ENCODE results near the gene ARHGAP42.
"Not testable (repeated sequence)": the region's sequence is repeated elsewhere in the genome, so short reads cannot be mapped to it uniquely, and the experiment has no call there.

The ARHGAP42 gene, protein sequence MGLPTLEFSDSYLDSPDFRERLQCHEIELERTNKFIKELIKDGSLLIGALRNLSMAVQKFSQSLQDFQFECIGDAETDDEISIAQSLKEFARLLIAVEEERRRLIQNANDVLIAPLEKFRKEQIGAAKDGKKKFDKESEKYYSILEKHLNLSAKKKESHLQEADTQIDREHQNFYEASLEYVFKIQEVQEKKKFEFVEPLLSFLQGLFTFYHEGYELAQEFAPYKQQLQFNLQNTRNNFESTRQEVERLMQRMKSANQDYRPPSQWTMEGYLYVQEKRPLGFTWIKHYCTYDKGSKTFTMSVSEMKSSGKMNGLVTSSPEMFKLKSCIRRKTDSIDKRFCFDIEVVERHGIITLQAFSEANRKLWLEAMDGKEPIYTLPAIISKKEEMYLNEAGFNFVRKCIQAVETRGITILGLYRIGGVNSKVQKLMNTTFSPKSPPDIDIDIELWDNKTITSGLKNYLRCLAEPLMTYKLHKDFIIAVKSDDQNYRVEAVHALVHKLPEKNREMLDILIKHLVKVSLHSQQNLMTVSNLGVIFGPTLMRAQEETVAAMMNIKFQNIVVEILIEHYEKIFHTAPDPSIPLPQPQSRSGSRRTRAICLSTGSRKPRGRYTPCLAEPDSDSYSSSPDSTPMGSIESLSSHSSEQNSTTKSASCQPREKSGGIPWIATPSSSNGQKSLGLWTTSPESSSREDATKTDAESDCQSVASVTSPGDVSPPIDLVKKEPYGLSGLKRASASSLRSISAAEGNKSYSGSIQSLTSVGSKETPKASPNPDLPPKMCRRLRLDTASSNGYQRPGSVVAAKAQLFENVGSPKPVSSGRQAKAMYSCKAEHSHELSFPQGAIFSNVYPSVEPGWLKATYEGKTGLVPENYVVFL

DNA sequence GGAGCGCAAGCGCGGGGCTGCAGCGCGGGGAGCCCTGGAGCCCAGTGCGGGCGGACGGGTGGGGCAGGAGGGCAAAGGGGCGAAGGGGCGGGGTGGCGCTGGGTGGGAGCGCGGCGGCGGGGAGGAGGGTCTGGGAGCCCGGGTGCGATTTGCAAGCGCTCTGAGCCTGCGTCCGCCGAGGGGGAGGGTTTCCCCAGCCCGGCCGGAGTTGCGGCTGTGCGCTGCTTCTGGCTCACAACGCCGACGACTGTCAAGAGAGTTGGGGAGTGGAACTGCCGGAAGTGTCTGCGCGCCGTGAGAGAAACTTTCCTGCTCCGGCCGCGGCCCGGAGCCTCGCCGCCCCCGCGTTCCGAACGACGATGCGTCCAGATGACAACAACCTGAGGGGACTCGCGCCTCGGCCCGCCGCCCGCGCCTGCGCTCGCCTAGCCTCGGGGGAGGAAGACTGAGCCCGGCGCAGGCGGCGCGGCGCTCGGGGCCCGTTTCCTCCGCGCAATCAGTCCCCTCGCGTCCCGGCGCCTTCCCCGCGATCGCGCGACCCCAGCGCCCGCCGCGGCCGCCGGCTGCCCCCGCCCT is at the start of gene ARHGAP42:
ARHGAP42 (plus strand) TSS at position 235 of the 576 bp plus-strand sequence. CDS start 391 bp downstream, outside the sequence.
- DNase-seq: peak; percentile 1

DNA sequence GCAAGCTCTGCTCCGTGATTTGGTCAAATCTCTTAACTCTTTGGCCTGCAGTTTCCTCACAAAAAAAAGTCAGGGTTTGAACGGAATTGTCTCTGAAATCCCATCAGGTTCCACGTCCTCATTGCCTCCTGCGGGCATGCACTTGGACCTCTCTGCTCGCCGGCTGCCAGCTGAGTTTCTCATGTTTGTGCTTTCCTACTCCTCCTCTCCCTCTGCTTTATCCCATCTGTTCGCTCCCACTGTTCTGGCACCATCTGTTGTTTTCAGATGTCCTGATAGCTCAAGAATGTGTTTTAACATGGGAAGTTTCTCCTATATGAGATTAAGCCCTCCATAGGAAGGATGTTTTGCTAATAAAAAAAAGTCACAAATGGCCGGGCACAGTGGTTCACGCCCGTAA is 49.4 kb upstream of the ARHGAP42 start:
- no peak for DNase-seq

DNA sequence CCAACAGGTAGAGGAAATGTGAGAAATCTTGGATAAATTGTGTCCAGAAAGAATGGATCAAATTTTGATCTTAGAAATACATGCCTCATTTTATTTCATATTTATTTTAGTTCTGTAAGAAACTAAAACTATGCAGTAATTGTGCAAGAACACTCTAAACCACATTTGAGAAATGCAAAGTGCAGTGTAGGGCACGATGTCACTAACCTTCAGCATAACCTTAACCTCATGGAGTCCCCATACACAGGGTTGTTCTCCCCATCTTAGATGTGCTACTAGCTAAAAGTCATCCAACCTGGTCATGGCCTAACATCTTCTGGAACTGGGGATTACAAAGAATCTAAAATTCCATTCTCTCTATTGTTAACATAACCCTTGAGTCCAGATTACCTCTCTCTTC is 48.4 kb upstream of the ARHGAP42 start:
- DNase-seq: no peak

DNA sequence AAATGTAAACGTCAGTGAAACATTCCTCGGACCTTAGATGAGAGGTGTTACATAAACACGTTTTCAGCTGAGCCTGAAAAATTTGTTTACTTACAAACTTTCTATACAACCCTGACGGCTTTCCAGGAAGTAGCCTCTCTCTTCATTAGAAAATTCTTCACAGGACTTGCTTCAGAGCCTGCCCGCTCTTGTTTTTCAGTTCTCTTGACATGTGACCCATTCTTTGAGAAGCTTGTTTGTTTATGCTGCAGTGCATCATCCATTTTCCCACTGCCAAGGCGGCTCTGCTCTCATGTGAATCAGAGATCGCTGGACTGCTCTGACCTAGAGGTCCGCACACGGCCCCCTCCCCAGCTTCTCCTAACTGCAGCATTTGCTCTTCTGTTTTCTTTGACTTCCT is 47.9 kb upstream of the ARHGAP42 start:
- no peak for DNase-seq

DNA sequence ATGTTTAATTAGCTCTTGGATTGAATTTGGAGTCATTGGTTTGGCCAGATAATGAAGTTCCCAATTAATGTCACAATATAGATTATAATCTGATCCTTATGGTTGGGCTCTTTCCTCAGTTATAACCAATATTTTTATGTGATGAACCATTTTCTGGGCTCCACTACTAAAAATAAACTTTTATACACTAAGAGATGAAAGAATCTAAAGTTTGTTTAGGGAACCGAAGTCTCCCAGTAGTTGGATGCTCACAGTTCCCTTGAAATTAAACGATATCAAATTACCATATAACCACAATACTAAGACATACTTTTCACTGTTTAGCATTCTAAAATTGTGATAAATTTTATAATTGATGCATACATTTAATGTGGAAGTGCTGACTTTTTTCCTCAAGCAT is 47.0 kb upstream of the ARHGAP42 start:
- DNase-seq: no peak

DNA sequence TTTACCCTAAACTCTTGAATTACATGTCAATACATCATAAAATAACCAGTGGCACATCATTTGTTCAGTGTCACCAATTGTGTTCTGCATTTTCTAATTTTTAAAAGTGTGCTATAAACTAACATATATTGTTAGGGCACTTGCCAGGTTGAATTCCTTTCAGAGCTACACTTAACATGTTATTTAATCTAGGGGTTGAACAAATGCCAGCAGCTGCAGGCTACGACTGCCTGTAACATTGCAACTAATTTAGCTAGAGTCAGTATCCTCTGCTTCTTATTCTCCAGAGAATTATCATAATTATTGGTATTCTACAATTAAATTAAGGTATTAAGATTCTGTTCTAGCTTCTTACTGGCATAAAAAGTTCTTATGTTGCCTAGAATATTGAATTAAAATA is 46.4 kb upstream of the ARHGAP42 start:
- no peak for DNase-seq

DNA sequence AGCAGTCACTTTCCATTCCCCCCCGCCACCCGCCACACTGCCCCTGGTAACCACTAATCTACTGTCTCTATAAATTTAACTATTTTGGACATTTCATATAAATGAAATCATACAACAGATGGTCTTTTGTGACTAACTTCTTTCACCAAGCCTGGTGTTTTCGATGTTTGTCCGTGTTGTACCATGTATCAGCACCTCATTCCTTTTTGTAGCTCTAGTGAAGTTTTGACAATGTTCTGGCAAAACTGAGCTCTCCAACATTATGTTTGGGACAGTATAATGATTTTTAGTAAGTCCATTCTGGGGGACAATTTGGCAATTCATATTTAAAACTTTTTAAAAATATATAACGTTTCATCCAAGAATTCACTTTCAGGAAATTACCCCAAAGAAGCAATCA is 45.6 kb upstream of the ARHGAP42 start:
- DNase-seq: no peak

DNA sequence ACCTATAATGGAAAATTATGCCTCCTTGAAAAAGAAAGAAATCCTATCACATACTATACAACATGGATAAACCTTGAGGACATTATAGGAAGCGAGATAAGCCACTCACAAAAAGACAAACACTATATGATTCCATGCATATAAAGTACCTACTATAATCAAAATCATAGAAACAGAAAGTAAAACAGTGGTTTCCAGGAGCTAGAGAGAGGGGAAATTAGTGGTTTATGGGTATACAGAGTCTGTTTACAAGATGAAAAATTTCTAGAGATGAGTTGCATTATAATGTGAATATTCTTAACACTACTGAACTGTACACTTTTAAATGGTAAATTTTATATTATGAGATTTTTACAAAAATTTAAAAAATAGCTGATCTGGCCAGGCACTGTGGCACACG is 40.5 kb upstream of the ARHGAP42 start:
- no peak for DNase-seq

DNA sequence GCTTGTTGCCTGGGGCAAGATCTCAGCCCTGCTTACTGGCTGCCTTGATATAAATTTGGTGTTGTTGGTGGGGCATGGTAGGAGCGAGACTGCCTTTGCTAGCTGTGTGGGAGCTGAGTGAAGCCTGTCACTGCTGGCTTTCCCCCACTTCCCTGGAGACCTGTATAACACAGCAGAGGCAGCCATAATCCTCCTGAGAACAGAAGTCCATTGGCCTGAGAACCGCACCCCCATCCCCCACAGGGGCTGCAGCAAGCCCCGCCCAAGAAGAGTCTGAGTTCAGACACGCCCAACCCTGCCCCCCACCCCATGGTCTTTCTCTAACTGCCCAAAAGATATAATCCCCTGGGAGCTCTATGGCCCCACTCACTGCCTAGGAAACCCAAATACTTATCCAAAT is 39.2 kb upstream of the ARHGAP42 start:
- no peak for DNase-seq

DNA sequence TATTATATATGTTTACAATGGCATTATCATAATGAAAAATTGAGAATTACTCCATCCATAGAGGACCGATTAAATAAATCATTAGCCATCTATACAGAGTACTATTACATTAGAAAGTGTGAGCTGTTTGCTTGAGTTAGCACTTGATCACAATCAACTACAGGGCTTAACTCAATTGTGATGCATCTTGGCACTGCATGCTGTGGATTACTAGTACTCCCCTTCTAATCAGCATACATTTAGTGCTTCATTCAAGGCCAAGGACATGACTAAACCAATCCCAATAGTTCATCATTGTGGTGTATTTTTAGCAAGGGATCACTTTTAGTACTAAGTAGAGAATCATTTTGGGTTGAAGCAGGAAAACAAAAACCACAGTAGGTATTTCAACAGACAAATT is 23.5 kb upstream of the ARHGAP42 start:
- DNase-seq: no peak

DNA sequence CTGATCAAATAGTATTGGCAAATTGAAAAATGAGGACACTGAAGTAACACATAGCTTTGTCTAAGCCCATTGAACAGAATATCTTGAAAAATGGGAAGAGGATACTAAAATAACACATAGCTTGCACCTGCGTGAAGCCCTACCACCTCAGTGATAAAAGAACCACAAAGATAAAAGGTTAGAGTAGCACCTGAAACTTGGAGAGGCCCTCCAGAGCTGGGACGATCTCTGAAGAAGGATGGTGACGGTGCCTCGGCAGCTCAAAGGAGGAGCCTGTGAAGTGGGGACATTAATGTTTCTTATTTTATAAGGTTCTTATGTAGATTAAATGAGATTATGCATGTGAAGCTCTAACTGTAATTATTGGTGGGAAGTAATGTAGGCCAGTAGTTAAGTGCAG is 23.1 kb upstream of the ARHGAP42 start:
- DNase-seq: no peak

DNA sequence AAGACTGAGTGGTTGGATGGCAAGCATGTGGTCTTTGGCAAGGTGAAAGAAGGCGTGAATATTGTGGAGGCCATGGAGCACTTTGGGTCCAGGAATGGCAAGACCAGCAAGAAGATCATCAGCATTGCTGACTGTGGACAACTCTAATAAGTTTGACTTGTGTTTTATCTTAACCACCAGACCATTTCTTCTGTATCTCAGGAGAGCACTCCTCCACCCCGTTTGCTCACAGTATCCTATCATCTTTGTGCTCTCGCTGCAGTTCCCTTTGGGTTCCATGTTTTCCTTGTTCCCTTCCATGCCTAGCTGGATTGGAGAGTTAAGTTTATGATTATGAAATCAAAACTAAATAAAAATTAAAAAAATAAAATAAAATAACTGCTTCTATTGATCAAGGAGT is 20.3 kb upstream of the ARHGAP42 start:
- DNase-seq: not testable (repeated sequence)

DNA sequence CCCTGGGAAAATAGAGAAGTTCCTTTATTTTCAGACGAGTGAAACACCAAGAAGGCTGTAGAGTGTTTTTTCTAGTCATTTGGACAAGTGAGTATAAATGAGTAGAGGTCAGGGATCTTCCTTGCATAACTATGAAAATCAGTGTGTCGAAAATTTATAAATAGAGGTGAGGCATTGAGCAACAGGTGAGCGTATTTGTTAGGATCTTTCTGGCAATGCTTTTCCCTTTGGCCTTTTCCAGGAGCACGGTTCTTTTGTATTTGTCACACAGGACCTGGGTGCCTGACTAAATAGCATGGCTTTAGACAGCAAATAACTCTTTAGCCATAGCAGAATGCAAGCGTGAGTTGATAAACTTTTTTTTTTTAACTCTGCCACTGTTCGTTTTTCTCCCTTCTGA is 19.6 kb upstream of the ARHGAP42 start:
- DNase-seq: no peak

DNA sequence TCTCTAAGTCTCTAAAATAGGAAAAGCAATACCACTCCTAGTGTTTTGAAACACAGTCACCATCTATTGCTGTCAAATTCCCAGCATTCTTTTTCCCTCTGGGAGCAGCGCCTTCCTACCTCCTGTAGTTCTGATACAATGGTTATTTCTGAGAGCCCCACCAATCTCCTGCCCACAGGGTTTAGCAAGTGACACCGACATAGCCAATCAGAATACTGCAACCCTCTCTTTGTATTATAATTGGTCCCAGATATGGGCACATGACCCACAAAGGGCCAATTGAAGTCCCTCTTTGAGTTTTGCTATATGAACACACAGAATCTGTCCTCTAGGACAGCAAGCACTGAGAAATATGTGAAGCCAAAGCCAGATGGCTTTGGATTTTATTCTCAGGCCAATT is 16.9 kb upstream of the ARHGAP42 start:
- no peak for DNase-seq

DNA sequence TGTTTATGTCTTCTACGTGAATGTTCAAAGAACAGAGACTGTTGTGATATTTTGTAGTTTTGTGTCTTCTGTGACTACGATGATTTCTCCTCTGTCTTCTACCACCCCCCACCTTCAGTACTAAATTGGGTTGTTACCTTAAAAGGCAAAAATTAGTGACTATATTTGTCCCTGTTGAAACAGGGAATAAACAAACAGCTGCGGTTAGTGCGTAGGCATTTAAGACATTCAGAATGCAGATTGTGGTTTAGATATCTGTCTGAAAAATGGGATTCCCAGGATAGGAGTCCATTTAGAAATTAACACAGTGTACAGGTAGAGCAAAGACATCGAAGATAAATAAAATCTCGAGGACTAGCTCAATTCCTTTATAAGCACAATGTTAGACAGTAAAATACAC is 15.6 kb upstream of the ARHGAP42 start:
- no peak for DNase-seq

DNA sequence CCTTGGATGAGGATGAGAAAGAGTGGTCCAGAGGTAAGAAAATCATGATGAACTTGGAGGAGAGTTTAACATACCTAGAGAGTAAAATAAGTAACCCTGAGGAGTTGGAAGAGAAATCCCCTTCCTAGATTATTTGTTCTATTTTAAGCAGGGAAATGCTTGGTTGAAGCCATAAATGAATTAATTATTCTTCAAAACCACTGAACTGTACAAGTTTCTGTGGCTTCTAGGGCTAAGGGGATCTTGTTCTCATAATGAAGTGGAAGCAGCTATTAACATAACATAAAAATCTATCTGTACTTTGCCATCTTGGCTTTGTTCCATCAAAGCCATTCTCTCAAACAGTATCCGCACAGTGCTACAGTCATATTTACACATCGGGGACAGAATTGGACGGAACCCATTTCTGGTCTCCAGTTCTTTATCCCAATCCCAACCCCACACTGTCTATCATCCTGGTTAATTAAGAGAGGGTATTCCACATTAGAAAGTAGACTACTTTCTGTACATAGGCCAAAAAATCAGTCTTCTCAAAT is 14.5 kb upstream of the ARHGAP42 start:
- no peak for DNase-seq

DNA sequence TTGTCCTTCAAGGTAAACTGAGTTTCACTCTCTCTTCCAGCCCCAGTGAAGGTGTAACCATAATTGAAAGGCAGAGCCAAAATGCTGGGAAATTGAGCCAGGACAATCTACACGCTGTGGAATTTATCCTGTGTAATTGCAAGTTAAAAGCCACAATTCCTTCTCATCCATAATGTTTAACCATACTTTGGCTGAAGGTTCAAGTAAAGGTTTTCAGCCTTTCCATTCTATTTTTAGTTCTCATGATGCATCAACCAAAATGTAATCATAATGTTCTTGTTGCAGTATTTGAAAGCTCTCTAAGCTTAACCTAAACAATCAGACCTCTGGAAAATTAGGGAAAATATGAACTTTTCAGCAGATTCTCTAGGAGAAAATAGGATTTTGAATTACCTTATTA is 14.0 kb upstream of the ARHGAP42 start:
- no peak for DNase-seq

DNA sequence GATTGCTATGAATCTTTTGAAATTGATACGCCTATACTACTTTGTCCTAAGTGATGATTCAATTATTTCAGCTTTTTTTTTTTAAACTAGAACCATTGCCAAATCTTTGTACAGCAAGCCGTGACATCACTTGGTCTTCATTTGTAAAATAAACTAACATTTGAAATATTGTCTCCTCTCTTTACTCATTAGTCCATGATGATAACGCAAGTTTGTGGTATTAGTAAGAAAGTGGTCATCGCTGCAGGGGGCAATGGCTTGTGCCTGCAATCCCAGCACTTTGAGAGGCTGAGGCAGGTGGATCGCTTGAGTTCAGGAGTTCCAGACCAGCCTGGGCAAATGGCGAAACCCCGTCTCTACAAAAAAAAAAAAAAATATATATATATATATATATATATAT is 12.9 kb upstream of the ARHGAP42 start:
- no peak for DNase-seq

DNA sequence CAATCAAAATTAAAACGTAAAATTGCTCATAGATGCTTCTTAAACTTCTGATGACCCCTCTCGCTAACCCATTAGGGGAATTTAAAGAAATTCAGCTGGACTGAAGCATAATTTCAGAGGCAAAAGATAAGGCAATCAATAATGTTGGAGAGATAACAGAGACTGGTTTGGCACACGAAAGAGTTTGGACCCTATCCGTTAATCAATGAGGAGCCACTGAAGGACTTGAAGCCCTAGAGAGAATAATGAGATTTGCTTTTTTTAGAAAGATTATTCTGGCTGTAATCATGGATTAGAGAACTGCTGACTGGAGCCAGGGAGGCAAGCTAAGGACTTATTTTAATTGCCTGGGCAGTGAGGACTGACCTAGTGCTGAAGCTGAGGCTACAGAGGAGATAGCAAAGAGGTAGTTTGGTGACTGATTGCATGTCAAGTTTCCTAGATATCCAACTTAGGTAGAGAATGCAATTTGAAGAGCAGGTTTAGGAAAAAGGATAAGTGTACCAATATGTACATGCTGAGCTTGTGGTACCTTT is 11.9 kb upstream of the ARHGAP42 start:
- no peak for DNase-seq

DNA sequence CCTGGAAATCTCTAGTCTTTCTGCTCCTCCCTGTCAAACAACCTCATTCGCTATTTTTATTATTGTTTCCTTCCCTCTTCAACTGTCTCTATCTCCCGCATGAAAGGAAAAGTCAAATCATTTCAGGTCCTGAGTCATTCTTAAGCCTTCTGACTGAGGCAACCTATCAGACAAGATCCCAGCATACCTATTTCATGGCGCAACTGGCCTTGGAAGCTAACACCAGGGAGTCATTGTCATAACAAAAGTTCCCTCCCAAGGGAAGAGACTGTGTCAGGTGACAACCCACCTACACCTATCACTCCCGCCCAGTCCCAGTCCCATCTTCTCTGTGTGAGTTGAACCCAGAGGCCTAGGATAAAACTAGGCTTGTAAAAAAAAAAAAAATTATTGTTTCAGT is 10.2 kb upstream of the ARHGAP42 start:
- DNase-seq: no peak

DNA sequence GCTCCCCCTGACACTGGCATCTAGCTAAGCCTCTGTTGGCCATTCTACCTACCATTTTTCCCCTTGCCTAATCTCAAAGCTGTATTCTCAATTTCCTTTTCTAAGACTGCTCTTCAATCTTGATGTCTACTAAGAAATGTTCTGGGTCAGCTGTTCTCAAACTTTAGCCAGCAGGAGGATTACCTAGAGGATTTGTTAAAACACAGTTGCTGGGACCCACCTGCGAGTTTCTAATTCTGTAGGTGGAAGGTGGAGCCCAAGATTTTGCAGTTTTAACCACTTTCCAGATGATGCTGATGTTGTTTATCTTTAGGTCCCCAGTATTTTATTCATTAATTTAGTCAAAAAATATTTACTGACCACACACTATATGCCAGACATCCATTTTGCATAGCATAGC is 9.3 kb upstream of the ARHGAP42 start:
- DNase-seq: no peak

DNA sequence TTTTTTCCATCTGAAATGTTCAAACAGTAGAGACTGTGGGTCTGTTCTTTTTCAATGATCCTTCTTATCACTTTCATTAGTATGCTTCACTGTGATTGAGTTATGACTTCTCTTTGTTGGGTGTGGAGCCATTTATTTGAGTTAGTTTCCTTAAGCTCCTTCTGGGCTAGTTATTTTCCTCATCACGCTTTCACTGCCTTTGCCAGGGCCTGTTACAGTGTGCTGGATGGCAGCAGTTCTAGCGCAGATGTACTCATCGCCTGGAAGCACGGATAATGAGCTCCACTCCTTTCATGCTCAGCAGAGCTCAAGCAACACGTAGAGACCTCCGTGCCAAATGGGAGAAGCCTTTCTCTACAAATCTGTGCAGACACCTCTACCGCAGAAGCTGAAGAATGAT is 7.0 kb upstream of the ARHGAP42 start:
- no peak for DNase-seq

DNA sequence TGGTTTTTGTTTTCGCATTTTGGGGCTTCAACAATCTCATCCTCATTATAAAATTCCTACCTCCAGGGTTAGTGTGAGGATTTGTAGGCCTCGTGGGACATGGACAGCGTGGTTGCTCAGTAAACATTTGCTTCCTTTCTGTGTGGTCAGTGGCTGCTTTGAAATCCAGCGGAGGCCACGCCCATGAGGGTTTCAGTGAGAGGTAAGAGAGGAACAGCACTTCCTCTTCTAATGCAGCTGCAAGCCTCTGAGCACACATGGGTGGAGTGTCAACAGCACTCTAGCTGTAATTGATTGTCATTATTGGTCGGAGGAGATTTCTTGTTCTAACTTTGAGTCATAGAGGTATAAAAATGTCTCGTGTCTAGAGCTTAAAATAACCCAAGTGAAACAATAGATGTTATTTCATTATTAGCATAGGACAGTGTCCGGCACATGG is 6.0 kb upstream of the ARHGAP42 start:
- DNase-seq: peak; percentile 21

Measured in CD4-positive, alpha-beta T cell treated with Interleukin-12 subunit alpha and Interleukin-12 subunit beta, for 1 hour (primary cell).